HG03558 (cell line): ENCODE data around the gene WDR35.
A peak's percentile ranks its signal among the peaks of the same experiment; 100 is the strongest.
"Not testable (repeated sequence)": the region's sequence is repeated elsewhere in the genome, so short reads cannot be mapped to it uniquely, and the experiment has no call there.

Experiments
- ATAC-seq: cut with Tn5 transposase; IDR thresholded peaks from one replicate; pipeline ENCODE4 v1.9.1; 2021; ENCODE audit warnings: moderate number of reproducible peaks; ENCODE audit not compliant: unreplicated experiment; ENCODE audit errors: extremely low read depth

WDR35 gene

DNA sequence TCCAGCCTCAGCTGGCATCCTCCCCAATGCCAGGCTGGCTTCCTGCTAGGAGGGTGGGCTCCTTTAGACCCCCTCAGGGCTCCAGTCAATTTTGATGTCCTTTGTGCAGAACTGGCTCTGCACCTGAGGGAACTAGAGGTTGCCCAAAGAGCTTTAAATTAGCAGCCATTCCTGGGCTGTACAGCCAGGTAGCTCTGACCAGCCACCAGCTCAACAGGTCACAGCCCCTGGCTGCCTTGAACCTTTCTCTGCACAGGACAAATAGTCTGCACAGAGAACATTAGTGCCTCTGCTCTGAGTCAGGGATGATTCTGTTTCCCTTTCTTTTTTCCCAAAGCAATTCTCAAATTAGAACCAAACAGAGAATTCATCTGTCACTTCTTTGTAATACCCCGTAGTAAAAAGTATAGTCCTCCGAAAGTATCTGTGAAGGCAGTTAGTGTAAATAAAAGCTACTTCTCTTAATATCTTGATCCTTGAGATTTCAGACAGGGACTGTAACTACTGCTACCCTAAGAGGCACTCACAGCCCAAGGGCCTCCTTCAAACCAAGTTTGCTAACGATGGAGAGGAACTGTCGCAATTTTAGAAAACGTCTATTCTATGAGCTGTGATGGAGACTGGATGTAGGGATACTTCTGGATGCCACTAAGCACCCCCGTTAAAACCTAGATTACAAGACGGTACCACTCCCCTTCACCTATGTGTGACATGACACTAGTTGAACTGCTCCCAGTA lies 91.1 kb downstream of the WDR35 start:
- no peak for ATAC-seq

DNA sequence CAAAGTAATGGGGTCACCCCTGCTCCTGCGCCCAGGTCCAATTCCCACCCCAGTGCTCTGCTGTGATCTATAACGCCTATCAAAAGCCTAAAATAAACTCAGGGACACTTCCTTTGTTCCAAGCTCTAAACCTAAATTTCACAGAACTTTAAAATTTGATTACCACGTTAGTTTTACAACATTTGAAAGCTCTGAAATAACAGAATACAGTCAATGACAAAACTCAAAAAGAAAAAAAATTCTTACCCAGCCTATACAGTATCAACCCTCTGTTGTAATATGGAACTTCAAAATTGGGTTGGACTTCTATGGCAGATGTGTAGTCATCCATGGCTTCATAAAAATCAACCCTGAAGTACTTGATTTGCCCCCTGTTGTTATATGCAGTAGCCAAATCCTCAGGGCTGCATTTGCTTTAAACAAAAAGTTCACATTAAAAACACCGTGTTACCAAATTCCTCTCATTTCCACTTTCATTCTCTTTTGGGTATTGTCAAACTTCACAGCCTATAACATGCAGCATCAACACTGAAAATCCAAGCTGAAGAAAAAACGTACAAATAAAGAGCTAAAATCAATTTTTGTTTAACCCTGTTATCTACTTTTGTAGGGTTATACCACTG lies 92.2 kb downstream of the WDR35 start:
- ATAC-seq: no peak

DNA sequence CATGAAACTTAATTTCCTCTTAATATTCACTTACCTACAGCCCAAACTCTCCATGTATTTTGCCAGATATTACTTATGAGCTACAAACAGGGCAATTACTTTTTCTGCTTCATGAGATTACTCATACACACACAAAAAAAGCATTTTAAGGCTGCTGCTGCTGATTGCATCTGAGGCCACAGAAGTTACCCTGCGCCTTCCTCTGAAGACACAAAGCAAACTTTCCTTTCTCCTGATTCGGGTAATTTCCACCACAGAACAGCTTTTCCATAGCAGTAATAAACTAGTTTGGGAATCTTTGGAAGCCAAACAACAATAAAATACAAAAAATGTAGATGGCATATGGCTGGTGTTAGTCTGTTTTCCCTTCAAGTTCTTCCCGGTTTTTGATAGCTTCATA lies 94.4 kb downstream of the WDR35 start:
- no peak for ATAC-seq

DNA sequence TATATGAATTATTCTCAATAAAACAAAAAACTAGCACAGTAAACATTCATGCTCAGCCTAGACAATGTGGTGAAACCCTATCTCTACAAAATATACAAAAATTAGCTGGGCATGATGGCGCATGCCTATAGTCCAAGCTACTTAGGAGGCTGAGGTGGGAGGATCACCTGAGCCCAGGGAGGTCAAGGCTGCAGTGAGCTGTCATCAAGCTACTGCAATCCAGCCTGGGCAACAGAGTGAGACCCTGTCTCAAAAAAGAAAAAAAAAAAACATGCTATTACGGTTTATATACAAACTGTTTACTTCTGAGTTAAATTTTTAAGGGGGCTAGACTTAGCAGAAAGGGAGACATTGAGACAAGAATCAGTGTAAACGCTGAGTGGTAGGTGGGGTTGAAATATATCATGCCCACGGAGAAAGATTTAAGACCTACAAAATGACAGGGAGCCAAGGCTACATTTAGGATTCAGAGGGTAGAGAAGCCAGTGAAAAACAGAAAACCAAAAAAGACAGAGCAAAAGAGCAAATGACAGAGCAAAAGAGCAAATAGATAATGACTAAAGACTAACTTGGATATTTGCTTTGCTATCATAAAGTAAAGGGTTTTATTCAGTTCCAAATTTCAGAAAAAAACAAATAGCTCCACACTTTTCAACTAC lies 95.6 kb downstream of the WDR35 start:
- no peak for ATAC-seq

DNA sequence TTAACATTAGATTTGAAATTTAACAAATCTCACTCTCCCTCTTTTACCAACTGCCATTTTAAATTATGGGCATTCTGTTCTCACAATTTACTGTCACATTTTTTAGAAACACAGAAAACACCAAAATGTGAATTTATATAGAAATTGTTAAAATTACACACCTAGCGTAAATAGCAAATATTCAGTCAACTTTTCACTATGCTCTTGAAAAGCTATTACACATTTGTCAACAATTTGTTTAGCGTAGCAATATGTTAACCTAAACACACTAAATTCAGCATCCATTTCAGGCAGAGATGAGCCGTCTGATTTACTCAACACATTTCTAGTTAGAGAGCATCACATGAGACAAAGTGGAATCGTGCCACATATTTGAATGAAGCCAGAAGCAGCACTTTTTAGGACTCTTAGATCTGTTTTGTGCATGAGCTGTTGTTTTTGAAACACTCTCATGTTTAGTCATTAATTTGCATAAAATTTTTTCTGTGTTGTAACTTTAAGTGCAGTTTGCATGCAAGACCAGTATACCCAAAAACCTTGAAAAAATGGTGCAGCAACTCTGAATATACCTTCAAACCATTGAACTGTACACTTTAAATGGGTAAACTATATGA lies 96.3 kb downstream of the WDR35 start:
- peak; percentile 69 for ATAC-seq

DNA sequence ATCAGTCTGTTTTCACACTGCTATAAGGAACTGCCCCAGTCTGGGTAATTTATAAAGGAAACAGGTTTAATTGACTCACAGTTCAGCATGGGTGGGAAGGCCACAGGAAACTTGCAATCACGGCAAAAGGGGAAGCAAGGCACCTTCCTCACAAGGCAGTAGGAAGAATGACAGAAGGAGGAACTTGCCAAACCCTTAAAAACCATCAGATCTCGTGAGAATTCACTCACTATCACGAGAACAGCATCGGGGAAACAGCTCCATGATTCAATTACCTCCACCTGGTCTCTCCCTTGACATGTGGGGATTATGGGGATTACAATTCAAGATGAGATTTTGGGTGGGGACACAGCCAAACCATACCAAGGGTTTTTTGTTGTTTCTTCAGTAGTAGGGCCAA lies 97.9 kb downstream of the WDR35 start:
- not testable (repeated sequence) for ATAC-seq

DNA sequence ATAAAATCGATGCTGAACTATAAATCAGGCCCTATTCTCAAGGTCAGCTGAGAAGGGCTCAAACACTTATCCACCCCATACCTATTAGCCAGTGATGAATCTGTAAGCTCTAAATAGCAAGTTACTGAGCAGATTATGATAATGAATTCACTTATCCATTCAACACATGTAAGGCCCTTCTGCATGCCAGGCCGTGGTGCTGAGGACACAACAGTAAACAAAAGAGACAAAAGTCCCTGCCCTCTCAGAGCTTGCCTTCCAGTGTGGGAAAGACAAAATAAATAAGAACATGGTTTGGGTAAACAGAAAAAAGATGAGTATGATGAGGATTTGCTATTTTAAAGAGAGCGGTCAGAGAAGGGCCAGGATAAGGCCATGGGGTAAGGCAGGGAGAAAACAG lies 99.8 kb downstream of the WDR35 start:
- ATAC-seq: no peak

DNA sequence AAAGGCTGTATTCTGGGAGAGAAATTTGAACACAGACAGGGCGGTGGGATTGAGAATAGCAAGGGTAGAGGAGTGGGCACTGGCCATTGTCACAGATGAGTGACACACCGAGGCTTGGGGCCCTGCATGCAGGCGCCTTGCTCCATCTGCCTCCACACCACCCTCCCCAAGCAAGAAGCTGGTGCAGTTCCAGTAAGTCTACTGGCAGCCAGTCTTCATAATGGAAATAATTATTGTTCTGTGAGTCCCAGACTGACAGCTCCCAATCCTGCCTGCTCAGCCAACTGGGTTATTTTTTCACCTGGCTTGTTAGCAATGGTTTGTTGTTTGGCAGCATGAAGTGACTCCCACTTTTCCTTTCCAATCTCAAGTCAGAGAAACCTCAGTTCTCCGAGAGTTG lies 101.1 kb downstream of the WDR35 start:
- ATAC-seq: no peak

DNA sequence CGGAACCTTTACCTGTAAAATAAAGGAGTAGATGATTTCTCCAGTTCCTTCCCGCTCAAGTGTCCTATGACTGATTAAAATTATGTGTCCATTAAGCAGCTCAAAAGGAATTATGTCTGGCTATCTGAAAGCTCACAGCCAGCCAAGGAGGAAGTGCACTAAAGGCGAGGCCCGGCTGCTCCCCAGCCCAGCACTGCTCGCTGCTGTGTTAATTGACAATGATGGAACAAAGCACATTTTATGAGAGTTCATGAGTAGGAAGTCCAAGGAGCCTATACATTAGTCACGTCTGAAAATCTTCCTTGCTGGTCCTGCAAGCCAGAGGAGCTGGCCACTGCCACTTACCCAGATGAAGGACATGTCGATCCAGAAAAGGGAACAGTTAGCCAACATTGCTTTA lies 102.4 kb downstream of the WDR35 start:
- ATAC-seq: no peak

DNA sequence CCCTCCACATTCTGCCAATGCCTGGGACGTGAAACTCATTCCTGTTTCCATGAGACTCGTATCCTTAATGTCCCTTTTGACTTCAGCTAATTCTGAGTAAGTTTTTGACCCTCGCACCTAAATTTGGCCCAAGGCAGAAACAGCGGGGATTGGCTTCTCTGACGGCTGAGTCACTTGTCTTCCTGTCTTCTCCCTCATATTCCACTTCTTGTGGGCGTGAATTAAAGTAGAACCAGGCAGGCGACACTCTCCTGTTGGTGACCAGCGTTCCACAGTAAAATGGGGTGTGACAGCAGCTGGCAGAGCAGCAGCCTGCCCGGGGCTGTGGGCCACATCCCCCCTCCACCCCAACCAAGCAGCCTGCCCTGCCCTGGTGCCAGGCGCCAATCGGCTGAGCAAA lies 103.6 kb downstream of the WDR35 start:
- no peak for ATAC-seq

DNA sequence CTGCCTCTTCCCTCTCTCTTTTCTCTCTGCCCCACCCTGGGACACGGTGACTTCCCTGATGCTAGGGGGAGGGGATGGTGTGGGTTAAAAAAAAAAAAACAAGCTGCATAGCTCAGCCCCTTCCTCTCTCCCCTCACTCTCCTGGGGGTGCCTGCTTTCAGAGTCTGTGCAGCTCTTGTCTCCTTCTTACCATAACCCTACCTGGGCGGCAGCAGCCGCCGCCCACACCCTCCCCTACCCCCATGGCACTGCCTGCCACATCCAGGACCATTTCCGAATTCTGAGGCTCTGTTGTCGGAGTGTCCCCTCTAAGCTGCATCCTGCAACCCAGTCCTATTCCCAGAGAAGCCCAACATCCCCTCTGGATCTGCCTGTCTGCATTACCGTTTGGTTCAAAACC lies 104.1 kb downstream of the WDR35 start:
- no peak for ATAC-seq

DNA sequence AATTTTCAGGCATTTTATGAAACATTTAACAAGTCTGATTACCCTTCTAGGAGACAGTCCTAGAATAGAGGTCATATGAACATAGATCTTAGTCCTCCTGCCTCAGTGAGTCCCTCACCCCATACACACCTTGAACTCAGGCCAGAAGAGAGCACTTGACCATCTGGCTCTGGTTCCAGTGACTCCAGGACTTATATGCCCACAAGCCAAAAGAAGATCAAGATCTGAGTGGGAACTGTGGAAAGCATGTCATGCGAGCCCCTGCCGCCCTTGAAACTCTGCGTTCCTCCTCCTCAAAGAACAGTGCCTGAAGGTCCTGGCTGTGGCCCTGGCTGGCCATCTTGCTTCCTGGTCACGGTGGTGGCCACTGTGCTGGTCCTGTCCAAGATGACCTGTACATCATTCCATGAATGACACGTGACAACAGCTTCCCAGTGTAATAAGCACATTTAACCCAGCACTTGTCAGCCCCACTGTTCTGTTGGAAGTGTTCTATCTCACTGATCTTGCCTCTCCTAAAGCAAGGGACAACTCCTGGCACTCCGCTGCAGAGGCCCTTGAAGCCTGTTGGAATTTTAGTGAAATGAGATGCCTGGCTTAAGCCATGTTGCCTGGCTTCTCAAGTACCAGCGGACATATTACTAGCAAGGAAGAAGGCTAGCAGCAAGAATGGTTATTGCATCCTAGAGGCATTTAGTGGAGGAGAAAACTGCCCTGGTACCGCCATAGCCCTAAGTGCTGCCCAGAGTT lies 105.8 kb downstream of the WDR35 start:
- no peak for ATAC-seq

DNA sequence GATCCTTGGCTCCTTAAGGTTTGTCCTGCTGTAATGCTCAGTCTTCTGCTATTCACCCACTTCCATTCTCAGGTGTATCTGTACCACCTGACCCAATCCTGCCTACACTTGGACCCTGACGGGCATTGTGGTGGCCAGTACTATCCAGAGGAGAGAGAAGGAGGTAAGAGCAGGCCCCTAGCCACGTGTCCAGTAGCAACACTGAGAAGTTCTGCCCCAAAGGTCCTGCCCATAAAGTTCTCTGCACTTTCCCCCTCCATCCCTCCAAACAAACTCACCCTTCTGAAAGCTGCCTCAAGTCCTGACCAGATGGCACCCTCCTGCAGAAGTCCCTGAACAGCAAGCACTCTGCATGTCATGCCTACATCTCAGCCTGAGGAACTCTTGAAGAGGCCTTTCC lies 106.4 kb downstream of the WDR35 start:
- no peak for ATAC-seq

DNA sequence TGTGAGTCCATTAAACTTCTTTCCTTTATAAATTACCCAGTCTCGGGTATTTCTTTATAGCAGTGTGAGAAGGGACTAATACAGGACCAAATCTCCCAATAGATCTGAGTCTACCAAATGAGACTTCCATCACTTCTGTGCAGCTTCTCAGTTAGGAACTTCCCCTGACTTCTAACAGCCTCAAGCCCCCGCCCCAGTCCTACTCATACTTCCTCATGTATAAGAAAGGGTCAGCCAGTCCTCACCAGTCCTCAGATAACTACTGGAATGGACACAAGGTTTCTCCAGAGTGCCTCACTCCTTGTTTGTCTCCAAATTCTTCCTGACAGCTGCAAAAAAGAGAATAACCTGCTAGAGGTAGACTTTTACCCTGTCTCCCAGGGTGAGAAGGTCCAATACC lies 107.6 kb downstream of the WDR35 start:
- ATAC-seq: no peak

DNA sequence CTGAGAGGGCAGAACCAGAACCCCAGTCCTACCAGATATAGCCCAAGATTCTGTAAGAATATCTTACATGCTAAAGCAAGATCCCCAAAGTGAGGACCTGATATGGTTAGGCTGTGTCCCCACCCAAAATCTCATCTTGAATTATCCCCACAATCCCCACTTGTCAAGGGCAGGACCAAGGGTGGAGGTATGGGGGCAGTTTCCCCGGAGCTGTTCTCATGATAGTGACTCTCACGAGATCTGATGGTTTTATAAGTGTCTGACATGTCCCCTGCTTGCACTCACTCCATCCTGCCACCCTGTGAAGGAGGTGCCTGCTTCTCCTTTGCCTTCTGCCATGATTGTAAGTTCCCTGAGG lies 108.0 kb downstream of the WDR35 start:
- ATAC-seq: no peak

DNA sequence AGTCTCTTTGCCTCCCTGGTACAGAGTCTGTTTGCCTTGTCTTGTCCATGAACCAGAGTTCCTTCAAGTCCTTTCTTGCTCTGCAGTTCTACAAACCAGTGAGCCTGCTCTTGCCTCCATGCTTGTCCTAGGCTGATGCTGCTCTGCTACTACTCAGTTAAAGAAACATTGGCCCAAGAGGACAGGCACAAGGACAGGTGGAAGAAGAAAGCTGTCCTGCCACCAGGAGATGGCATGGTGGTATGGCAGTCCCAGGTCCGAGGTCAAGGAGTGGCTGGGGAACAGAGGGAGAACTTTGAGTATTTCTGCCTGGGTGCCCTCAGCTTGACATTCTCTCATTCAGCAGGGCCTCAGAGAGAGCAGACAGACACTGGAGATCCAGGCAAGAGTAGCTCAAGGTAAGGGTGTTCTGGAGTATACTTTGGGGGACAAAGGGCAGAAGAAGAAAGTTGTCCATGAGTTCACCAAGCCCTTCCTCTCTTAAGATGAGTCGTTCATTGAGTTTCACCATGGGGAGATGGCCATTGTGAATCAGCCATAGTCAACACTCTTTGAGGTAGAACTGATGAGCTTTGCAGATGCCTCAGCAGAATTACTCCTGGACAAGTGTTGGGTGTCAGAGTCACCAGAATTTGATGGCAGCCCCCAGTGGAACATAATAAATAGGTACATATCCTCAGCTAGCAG lies 108.5 kb downstream of the WDR35 start:
- no peak for ATAC-seq

DNA sequence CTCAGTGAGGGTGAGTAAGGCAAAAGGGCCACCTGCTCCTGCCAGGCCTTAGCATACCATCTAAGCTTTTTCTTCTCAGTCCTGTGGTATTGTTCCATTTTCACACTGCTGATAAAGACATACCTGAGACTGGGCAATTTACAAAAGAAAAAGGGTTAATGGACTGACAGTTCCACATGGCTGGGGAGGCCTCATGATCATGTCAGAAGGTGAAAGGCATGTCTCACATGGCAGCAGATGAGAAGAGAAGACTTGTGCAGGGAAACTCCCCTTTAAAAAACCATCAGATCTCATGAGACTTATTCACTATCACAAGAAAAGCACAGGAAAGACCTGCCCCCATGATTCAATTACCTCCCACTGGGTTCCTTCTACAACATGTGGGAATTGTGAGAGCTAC lies 109.7 kb downstream of the WDR35 start:
- ATAC-seq: not testable (repeated sequence)

DNA sequence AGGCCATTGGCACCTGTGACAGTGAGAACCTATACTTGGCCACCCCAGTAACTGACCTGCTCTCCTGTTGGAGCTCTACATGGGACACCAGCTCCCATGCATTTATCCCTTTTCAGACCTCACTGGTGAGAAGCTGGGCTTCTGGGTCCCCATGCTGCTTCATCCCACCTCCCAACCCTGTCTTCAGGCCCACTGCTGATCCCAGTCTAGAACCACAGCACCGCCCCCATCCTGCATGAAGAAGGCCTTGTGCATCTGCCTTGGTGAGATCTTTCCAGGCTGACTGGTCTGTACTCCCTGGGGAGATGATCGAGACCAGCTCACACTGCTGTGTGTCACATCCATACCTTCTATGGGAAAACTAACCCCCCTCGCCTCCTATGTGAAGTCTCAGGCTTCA lies 110.8 kb downstream of the WDR35 start:
- no peak for ATAC-seq

DNA sequence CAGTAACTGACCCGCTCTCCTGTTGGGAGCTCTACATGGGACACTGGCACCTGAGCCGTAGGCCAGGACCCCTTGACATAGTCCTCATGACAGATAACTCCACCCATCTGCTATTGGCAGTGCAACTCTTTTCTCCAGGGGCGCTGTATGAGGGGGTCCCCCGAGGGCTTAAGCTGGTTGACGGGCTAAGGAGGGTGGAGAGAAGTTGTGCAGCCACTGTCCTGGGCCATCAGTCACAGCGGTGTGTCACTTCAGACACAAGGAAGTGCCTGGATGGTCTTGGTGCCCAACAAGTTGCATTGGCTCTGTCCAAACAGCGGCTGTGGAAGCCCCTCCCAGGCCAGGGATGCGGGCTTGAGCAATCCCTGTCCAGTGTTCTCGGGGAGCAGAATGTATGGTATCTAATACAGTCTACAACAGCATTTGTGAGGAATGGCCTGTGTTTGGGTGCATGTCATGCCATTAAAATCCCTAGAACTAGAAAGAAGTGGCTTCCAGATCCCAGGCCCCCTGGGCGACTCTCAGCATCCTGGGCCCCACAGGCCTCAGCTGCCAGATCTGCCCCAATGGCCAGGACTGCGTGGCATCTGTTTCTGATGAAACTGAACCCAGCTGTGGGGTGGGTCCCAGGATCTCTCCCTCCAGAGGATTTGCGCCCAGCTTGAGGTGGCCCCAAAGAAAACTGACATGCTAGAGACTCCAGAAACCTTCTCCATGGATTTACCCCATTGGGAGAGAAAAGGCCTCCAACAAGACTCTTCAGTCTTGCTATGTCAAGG lies 111.4 kb downstream of the WDR35 start:
- ATAC-seq: no peak
